DOHH2 (cell line): Measurements from ENCODE around the gene PRAME.

Experiments
- CTCF ChIP-seq: fragments of 200-600 bp; sonication (generic); IDR thresholded peaks from one replicate; pipeline ENCODE4 v1.5.1; 2014; ENCODE audit warnings: antibody characterized with exemption, mild to moderate bottlenecking, low read depth, low read length; ENCODE audit not compliant: poor library complexity, severe bottlenecking
- EZH2phosphoT487 ChIP-seq: fragments of 200-600 bp; sonication (generic); IDR thresholded peaks from 2 replicates; pipeline ENCODE4 v1.6.1; 2017; ENCODE audit warnings: borderline replicate concordance, mild to moderate bottlenecking, antibody characterized with exemption, low read length, moderate library complexity, mixed read lengths

DNA sequence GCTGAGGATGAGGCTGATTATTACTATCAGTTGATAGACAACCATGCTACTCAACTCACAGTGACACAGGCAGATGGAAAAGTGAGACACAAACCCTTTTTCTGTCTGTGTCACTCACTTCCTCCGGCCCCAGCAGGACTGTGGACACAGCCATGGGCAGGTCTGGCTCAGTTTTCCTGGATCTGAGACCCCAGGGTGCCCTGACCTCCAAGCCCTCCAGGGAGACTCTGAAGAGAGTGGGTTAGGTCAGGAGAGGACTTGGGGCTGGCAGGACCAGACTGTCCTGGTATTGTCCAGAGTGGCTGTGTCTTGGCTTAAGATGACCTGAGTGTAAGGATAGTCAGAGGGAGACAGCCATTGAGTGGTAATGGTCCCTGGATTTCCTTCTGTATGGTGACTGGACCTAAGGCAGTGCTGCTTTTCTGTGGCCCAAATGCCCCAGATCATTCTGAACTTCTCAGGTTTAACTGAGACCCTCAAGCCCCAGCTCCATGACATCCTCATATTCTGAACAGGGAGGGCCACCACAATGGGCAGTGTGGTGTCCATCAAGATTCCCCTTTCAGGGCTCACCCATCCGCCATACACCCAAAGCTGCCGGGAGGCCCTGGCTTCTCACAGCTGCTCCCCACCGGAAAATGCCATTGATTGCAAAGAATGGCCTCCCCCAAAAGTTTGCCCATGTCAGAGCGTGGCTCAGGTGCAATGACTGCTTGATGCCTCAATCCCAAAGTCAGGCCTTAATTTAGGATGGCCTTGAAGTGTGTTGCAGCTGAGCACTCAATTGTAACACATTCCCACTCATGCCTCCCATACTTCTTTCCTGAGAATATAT lies 36.2 kb upstream of the PRAME start:
- TF ChIP-seq CTCF: no peak
- TF ChIP-seq EZH2phosphoT487: no peak
